Activated naive CD4-positive, alpha-beta T cell treated with anti-CD3 and anti-CD28 coated beads, Interleukin-2, amount 50 U/mL, for 72 hours (primary cell): Measurements from ENCODE around the gene ASB3. TPM values are rescaled to one million over a fixed set of nuclear protein-coding genes. Genes with fewer than 3 reads are reported as not detected.

Experiments used
- ATAC-seq, 2 donors: fragments of 150-1000 bp; cut with Tn5 transposase; 2 replicates each; pipeline ENCODE4 v1.10.0; 2021; ENCODE audit warnings: mild to moderate bottlenecking in 2 of 2, moderate library complexity in 2 of 2
- DNase-seq, 2 donors: peaks; one replicate each; pipeline ENCODE4 v3.0.0; 2021 to 2022; ENCODE audit warnings: low spot score in 2 of 2
- H3K27ac Mint-ChIP-seq, 2 donors: one replicate each; pipeline ENCODE4 v1.8.0; 2022; ENCODE audit warnings: mild to moderate bottlenecking in 2 of 2, mixed read lengths in 2 of 2
- H3K36me3 Mint-ChIP-seq, 2 donors: one replicate each; pipeline ENCODE4 v1.8.0; 2022; ENCODE audit warnings: mixed read lengths in 2 of 2
- H3K9me3 Mint-ChIP-seq, 2 donors: one replicate each; pipeline ENCODE4 v1.8.0; 2022; ENCODE audit warnings: mixed read lengths in 2 of 2
- total RNA-seq, 2 donors: library from RNA; stranded (reverse); gene quantifications; one replicate each; pipeline ENCODE4 v1.2.3, GENCODE V29; 2022

Gene ASB3
- total RNA-seq, 2 donors from 2014 or later = 29.7 to 34.1 TPM

DNA sequence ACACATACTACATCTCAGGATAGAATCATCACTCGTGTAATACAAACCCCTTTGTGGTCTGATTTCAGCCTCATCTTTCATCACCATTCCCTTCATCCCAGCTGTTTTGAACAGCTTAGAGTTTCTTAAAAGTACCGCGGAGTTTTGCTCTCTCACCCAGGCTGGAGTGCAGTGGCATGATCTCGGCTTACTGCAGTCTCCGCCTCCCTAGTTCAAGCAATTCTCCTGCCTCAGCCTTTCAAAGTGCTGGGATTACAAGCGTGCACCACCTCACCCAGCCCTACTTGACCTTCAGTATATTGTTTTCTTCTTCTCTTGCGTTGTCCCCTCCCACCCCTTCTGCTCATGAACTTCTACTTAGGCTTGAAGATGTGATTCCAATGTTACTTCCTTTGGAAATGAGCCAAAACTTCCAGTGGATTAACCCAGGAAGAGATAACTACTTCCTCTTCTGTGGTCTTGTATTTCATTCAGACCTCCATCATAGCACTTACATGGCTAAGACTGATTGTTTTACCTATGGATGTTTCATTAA is 15.9 kb upstream of the ASB3 start:
- H3K27ac Mint-ChIP-seq = no peak overlapping the region

GRCh38 chr2:53801547-53801946 is 14.8 kb upstream of the ASB3 start:
- H3K27ac Mint-ChIP-seq = no peak overlapping the region
- H3K36me3 Mint-ChIP-seq = peaks cover 5 to 8% of the 10 kb centered on the region in 2 donors
- DNase-seq (no peak), ATAC-seq (no peak)
- H3K9me3 Mint-ChIP-seq = no peaks in the 10 kb centered on the region

More for the DNA sequence above, 15.9 kb upstream of the ASB3 start:
- no peaks in the 10 kb centered on the region for H3K9me3 Mint-ChIP-seq
- peaks cover 8 to 9% of the 10 kb centered on the region in 2 donors for H3K36me3 Mint-ChIP-seq
- no peak for ATAC-seq
- no peak for DNase-seq

- ATAC-seq (no peak), DNase-seq (no peak)
- no peaks in the 10 kb centered on the region for H3K9me3 Mint-ChIP-seq
- no peaks in the 10 kb centered on the region for H3K36me3 Mint-ChIP-seq
- H3K27ac Mint-ChIP-seq = peak overlapping the region in 1 of 2 donors; percentile 77
Measured at GRCh38 chr2:53793821-53794220, 7.1 kb upstream of the ASB3 start.

DNA sequence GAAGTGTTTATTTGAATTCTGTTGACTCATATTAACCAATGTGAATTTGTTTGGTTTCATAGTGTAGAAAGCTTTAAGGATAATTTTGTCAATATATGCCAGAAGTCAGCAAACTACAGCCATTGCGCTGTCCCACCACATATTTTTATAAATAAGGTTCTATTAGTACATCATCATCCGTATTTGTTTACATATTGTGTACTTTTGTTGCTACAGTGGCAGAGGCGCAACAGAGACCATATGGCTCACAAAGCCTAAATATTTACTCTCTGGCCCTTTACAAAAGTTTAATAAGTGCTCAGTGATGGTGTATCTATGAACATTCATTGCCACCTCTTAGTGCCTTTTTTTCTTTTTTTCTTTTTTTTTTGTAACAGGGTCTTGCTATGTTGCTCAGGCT is 6.5 kb upstream of the ASB3 start:
- ATAC-seq (no peak), DNase-seq (no peak)
- H3K27ac Mint-ChIP-seq = peak overlapping the region in 1 of 2 donors; percentile 77
- H3K36me3 Mint-ChIP-seq = no peaks in the 10 kb centered on the region
- H3K9me3 Mint-ChIP-seq = no peaks in the 10 kb centered on the region

DNA sequence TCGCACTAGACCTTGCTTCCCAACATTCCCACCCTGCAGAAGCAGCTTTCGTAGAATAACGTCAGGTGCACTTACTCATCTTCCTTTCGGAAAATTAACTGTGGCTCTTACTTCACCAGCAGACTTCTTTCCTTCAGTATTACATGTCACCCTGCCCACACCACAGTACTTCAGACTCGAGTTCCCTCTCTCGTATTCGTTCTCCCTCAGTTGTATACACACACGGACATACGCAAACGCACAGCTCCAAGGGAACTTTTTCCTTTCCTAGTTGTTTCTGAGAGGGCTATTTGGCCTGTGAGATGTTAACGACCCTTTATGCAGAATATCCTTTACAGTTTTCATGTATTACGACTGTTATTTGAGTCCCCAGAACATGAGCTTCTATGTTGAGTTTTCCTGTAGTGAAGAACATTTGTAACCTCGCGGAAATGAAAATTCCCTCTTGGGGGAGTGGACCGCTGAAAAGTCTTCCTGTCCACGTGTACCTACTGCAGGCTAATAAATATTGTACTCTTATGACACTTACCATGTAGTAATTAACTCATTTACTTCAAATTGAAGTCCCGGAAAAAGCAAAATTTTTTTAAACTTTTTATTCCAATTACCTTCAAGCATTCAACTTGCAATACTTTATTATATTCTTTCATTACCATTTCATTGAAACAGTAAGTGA is 999 bp upstream of the ASB3 start:
- H3K36me3 Mint-ChIP-seq = peaks cover 15 to 24% of the 10 kb centered on the region in 2 donors
- peak in 1 of 2 donors; percentile 14 for DNase-seq
- peak; percentile 45 to 66 for ATAC-seq
- H3K27ac Mint-ChIP-seq = peak overlapping the region; percentile 94 to 98
- H3K9me3 Mint-ChIP-seq = no peaks in the 10 kb centered on the region

DNA sequence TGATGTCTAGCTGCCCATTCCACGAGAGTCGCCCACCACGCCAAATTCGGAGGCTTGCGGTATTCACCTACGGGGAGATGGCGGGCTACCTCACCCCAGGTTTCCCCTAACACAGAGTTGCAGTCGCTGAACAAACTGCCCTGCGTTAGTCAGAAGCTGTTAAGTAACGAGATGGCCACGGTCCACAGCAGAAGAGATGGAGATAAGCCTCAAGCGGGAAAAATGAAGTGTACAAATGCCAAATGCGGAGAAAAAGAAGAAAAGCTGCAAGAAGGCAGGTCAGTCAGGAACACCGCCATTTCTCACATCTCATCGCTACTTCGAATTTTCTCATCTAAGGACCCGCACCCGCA is 425 bp downstream of the ASB3 start:
- DNase-seq = peak in 1 of 2 donors; percentile 22
- peaks cover 15 to 33% of the 10 kb centered on the region in 2 donors for H3K36me3 Mint-ChIP-seq
- H3K27ac Mint-ChIP-seq = peak overlapping the region; percentile 94 to 98
- peak; percentile 25 to 50 for ATAC-seq
- H3K9me3 Mint-ChIP-seq = no peaks in the 10 kb centered on the region

DNA sequence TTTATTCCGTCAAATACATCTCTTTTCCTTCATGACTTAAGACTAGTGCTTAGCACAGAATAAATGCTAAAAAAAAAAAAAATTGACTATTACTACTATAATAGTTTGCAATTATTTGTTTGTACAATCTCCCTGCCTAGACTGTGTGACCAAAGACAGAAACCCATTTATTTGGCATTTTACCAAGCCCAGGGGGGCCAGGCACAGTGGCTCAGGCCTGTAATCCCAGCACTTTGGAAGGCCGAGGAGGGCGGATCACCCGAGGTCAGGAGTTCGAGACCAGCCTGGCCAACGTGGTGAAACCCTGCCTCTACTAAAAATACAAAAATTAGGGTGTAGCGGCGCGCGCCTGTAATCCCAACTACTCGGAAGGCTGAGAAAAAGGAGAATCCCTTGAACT is 1.4 kb downstream of the ASB3 start:
- ATAC-seq (no peak), DNase-seq (no peak)
- Mint-ChIP-seq H3K36me3 (peaks cover 15 to 33% of the 10 kb centered on the region in 2 donors), H3K27ac (peak overlapping the region in 1 of 2 donors; percentile 94), H3K9me3 (no peaks in the 10 kb centered on the region)

DNA sequence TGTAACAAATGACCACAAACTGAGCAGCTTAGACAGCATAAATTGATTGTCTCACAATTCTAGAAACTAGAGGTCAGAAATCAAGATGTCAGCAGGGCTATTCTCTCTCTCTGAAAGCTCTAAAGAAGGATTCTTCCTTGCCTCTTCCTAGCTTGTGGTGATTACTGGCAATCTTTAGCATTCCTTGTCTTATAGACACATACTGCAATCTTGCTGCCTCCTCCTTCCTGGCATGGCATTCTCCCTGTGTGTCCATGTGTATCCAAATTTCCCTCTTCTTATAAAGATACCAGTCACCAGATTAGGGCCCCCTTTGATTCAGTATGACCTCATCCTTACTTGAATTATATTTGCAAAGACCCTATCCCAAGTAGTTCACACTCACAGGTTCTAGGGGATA is 2.3 kb downstream of the ASB3 start:
- DNase-seq (no peak), ATAC-seq (no peak)
- no peaks in the 10 kb centered on the region for H3K9me3 Mint-ChIP-seq
- no peak overlapping the region for H3K27ac Mint-ChIP-seq
- peaks cover 22 to 42% of the 10 kb centered on the region in 2 donors for H3K36me3 Mint-ChIP-seq

DNA sequence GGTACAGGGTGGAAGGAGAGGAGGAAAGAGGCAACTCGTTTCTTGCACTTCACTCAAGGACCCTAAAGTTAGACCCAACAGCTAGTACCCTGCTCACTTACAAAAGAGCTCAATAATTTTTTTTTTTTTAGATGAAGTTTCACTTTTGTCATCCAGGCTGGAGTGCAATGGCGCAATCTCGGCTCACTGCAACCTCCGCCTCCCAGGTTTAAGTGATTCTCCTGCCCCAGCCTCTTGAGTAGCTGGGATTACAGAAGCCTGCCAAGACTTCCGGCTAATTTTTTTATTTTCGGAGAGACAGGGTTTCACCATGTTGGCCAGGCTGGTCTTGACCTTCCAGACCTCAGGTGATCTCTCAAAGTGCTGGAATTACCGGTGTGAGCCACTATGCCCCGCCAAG is 4.1 kb downstream of the ASB3 start:
- peak overlapping the region in 1 of 2 donors; percentile 18 for H3K27ac Mint-ChIP-seq
- DNase-seq (no peak), ATAC-seq (no peak)
- H3K36me3 Mint-ChIP-seq = peaks cover 27 to 53% of the 10 kb centered on the region in 2 donors
- no peaks in the 10 kb centered on the region for H3K9me3 Mint-ChIP-seq

- no peak for ATAC-seq
- DNase-seq = no peak
- H3K9me3 Mint-ChIP-seq = no peaks in the 10 kb centered on the region
- H3K36me3 Mint-ChIP-seq = peaks cover 13 to 41% of the 10 kb centered on the region in 2 donors
- no peak overlapping the region for H3K27ac Mint-ChIP-seq
Measured at GRCh38 chr2:53780056-53780455, 6.7 kb downstream of the ASB3 start.

DNA sequence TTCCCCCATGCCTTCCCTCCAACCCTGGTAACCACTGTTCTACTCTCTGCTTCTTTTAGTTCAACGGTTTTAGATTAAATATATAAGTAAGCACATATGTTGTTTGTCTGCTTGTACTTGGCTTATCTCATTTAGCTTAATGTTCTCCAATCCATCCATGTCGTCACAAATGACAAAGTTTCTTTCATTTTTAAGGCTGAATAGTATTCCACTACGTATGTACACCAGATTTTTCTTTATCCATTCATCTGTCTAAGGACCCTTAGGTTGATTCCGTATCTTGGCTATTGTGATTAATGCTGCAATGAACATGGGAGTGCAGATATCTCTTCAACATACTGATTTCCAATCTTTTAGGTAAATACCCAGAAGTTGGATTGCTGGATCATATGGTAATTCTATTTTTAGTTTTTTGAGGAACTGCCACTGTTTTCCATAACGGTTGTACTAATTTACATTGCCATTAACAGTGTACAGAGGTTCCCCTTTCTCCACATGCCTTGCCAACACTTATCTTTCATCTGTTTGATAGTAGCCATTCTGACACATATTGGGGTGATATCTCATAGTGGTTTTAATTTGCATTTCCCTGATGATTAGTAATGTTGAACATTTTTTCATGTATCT is 8.1 kb downstream of the ASB3 start:
- Mint-ChIP-seq H3K36me3 (peaks cover 13 to 41% of the 10 kb centered on the region in 2 donors), H3K27ac (peak overlapping the region in 1 of 2 donors; percentile 39)
- no peak for ATAC-seq

DNA sequence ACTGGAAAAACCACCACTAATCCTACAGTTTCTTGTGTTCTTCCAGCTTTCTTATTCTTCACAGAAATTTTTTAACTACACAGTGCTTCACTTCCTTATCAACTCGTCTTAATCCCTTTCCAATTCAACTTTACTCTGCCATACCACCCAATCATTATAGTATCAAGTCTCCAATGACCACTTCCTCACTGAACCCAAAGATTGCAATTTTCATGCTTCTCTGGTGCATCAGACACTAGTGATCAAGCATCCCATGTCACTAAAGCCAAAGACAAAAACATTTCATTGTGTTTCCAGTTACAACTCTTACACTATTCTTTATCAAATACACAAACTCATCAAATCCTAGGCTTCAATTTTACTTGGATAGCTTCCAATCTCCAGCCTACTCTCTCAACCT is 9.6 kb downstream of the ASB3 start:
- H3K9me3 Mint-ChIP-seq = no peaks in the 10 kb centered on the region
- no peak for ATAC-seq
- peaks cover 13 to 41% of the 10 kb centered on the region in 2 donors for H3K36me3 Mint-ChIP-seq
- H3K27ac Mint-ChIP-seq = no peak overlapping the region
- no peak for DNase-seq

More for the DNA sequence above, 8.1 kb downstream of the ASB3 start:
- DNase-seq = no peak
- H3K9me3 Mint-ChIP-seq = no peaks in the 10 kb centered on the region

- peaks cover 10 to 18% of the 10 kb centered on the region in 2 donors for H3K36me3 Mint-ChIP-seq
- H3K27ac Mint-ChIP-seq = no peak overlapping the region
- no peak for DNase-seq
- peak in 1 of 2 donors; percentile 21 for ATAC-seq
- H3K9me3 Mint-ChIP-seq = no peaks in the 10 kb centered on the region
Measured at GRCh38 chr2:53770264-53770663, 16.5 kb downstream of the ASB3 start.

GRCh38 chr2:53769318-53769945 is 17.3 kb downstream of the ASB3 start:
- H3K27ac Mint-ChIP-seq = no peak overlapping the region
- ATAC-seq = no peak
- peaks cover 10 to 18% of the 10 kb centered on the region in 2 donors for H3K36me3 Mint-ChIP-seq
- no peaks in the 10 kb centered on the region for H3K9me3 Mint-ChIP-seq
- DNase-seq = no peak

DNA sequence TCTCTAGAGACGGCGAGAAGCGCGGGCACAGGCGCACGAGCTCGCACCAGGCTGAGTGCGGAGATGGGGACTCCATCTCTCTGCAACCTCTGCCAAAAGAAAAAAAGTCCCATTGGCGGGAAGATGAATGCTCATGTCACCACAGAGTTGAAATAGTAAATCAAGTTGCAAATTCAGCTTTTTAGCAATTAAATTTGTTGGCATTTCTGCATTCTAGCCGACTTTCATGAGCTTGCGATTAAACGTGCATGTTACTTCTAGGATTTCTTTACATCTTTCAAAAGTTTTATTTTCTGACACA is 18.6 kb downstream of the ASB3 start:
- ATAC-seq = peak in 1 of 2 donors; percentile 72

GRCh38 chr2:53767405-53768241 is 19.1 kb downstream of the ASB3 start, which contains the start of gene CHAC2:
Gene CHAC2, plus strand, starts transcription at chr2:53767804. Its CDS starts 83 bp downstream, at chr2:53767887.
- peak; percentile 95 to 96 for ATAC-seq
- Mint-ChIP-seq H3K36me3 (peaks cover 18 to 22% of the 10 kb centered on the region in 2 donors), H3K27ac (peak within 1 kb of the TSS; percentile 95 to 97), H3K9me3 (no peaks in the 10 kb centered on the region)
- peak; percentile 84 to 86 for DNase-seq

More for the DNA sequence above, 18.6 kb downstream of the ASB3 start:
- Mint-ChIP-seq H3K36me3 (peaks cover 15 to 24% of the 10 kb centered on the region in 2 donors), H3K27ac (peak overlapping the region; percentile 95 to 97), H3K9me3 (no peaks in the 10 kb centered on the region)
- DNase-seq = no peak
